ENCODE data around the gene EPHB2.

DNA sequence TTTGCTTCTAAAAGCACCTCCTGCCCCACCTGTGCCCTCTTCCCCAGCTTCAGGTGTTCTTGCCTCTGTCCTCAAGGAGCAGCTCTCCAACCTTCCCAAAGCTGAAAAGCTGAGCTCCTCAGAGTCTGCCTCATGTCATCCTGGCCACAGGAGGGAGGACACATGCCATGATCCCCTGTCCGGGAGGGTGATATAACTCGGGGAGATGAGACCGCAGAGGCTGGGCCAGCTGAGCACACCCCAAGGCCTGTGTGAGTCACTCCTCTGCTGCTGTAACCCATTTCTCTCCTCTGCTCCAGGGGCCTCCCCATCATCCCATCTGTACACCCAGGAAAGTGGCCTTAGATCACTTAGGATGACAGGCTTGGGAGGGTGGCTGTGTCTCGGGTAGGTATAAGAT lies 49.8 kb downstream of the EPHB2 start:
- TF ChIP-seq EZH2 (IDR thresholded peaks at IDR 0.05) (no peak), POLR2AphosphoS5 (IDR thresholded peaks at IDR 0.05; ENCODE audit: borderline replicate concordance, low read depth, low read length) (no peak)

Measured in SK-N-MC (cell line).